Measurements from ENCODE around the gene CCL17. TPM values are rescaled to one million over a fixed set of nuclear protein-coding genes. Genes with fewer than 3 reads are reported as not detected.
"Not testable (repeated sequence)": the region's sequence is repeated elsewhere in the genome, so short reads cannot be mapped to it uniquely, and the experiment has no call there.

The CCL17 gene
- polyA plus RNA-seq, 1 donor = 0.30 TPM

GRCh38 chr16:57396786-57397185 lies 7.8 kb upstream of the CCL17 start:
- Histone ChIP-seq H3K27ac (ENCODE audit: low read length) (no peak overlapping the region), H3K4me1 (ENCODE audit: control insufficient read depth, insufficient read depth, low read length) (peaks cover 5% of the 10 kb centered on the region), H3K4me3 (ENCODE audit: low read length) (no peak overlapping the region), H3K9me3 (ENCODE audit: control insufficient read depth, low read depth, low read length) (peaks cover 2% of the 10 kb centered on the region), H3K27me3 (ENCODE audit: control insufficient read depth, insufficient read depth, low read length) (no peaks in the 10 kb centered on the region), H3K36me3 (ENCODE audit: control insufficient read depth, insufficient read depth, low read length) (no peaks in the 10 kb centered on the region)
- 100% methylated on average over 2 of the region's 4 CpGs for WGBS (ENCODE audit: insufficient coverage, low lambda C conversion rate)
- DNase-seq = no peak

DNA sequence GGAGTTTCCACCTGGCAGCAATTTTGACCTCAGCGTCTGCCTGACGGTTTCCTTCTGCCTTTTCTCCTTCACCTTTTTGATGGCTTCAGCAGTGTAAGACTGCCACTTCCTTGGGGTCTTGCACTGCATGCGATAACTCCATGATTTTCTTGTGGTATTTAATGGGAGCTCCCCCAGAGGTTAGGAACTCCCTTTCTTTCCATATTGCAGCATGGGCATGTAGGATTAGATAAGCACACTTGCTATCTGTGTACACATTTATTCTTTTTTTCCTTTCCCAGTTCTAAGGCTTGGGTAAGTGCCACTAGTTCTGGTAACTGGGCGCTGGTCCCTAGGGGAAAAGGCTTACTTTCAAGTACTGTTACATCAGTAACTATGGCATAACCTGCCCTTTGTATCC lies 7.1 kb upstream of the CCL17 start:
- WGBS (ENCODE audit: insufficient coverage, low lambda C conversion rate) = no CpG with 5 or more reads among the region's 4 CpGs

DNA sequence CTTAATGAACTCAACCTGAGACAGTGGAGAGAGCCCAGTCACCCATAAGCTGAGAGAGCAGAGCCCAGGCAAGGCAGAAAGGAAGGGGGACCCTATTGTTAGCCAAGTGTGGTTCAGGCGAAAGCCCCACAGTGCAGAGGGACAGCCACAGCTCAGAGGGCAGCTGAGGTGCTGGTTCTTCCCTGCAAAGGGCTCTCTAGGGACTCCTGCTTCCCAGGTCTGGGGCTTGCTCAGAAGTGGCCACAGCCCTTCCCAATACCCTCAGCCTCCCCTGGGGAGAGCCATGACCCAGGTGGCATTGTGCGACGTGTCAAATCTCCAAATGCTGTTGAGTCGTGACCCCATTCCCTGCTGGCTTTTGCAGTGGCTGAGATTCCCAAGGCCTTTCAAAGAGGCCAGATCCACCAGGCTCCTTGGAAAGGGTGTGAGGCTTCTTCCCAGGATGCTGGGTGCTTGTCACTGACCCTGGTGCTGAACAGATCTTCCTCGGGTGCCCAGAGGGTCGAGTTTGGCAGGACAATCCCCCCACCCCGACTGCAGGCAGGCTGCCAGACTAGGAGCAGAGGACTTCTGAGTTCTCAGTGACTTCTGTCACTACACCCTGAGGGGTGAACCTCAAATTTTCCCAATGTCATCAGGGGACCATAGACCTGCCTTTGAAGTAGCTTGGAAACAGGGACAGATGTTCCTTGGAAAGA lies 2.5 kb upstream of the CCL17 start:
- Histone ChIP-seq H3K27me3 (ENCODE audit: control insufficient read depth, insufficient read depth, low read length) (no peaks in the 10 kb centered on the region), H3K9me3 (ENCODE audit: control insufficient read depth, low read depth, low read length) (no peaks in the 10 kb centered on the region), H3K4me1 (ENCODE audit: control insufficient read depth, insufficient read depth, low read length) (no peaks in the 10 kb centered on the region), H3K4me3 (ENCODE audit: low read length) (no peak overlapping the region), H3K36me3 (ENCODE audit: control insufficient read depth, insufficient read depth, low read length) (no peaks in the 10 kb centered on the region), H3K27ac (ENCODE audit: low read length) (no peak overlapping the region)
- no CpG with 5 or more reads among the region's 7 CpGs for WGBS (ENCODE audit: insufficient coverage, low lambda C conversion rate)
- DNase-seq = no peak

More for the DNA sequence above, 7.1 kb upstream of the CCL17 start:
- not testable (repeated sequence) for H3K36me3 ChIP-seq (ENCODE audit: control insufficient read depth, insufficient read depth, low read length); H3K27ac ChIP-seq (ENCODE audit: low read length); H3K27me3 ChIP-seq (ENCODE audit: control insufficient read depth, insufficient read depth, low read length); H3K9me3 ChIP-seq (ENCODE audit: control insufficient read depth, low read depth, low read length); H3K4me1 ChIP-seq (ENCODE audit: control insufficient read depth, insufficient read depth, low read length); H3K4me3 ChIP-seq (ENCODE audit: low read length); DNase-seq

- Histone ChIP-seq H3K27ac (ENCODE audit: low read length) (no peak overlapping the region), H3K4me3 (ENCODE audit: low read length) (no peak overlapping the region), H3K4me1 (ENCODE audit: control insufficient read depth, insufficient read depth, low read length) (no peaks in the 10 kb centered on the region), H3K9me3 (ENCODE audit: control insufficient read depth, low read depth, low read length) (no peaks in the 10 kb centered on the region), H3K27me3 (ENCODE audit: control insufficient read depth, insufficient read depth, low read length) (no peaks in the 10 kb centered on the region), H3K36me3 (ENCODE audit: control insufficient read depth, insufficient read depth, low read length) (no peaks in the 10 kb centered on the region)
- WGBS (ENCODE audit: insufficient coverage, low lambda C conversion rate) = no CpG with 5 or more reads among the region's 3 CpGs
- DNase-seq = peak in 1 of 2 donors; percentile 73
Measured at GRCh38 chr16:57405097-57405496, 530 bp downstream of the CCL17 start.

GRCh38 chr16:57406881-57407280 lies 2.3 kb downstream of the CCL17 start:
- no peaks in the 10 kb centered on the region for H3K36me3 ChIP-seq (ENCODE audit: control insufficient read depth, insufficient read depth, low read length)
- 100% methylated on average over 1 of the region's 2 CpGs for WGBS (ENCODE audit: insufficient coverage, low lambda C conversion rate)
- no peaks in the 10 kb centered on the region for H3K27me3 ChIP-seq (ENCODE audit: control insufficient read depth, insufficient read depth, low read length)
- H3K4me3 ChIP-seq (ENCODE audit: low read length) = no peak overlapping the region
- no peaks in the 10 kb centered on the region for H3K9me3 ChIP-seq (ENCODE audit: control insufficient read depth, low read depth, low read length)
- H3K27ac ChIP-seq (ENCODE audit: low read length) = no peak overlapping the region
- no peak for DNase-seq
- H3K4me1 ChIP-seq (ENCODE audit: control insufficient read depth, insufficient read depth, low read length) = no peaks in the 10 kb centered on the region

DNA sequence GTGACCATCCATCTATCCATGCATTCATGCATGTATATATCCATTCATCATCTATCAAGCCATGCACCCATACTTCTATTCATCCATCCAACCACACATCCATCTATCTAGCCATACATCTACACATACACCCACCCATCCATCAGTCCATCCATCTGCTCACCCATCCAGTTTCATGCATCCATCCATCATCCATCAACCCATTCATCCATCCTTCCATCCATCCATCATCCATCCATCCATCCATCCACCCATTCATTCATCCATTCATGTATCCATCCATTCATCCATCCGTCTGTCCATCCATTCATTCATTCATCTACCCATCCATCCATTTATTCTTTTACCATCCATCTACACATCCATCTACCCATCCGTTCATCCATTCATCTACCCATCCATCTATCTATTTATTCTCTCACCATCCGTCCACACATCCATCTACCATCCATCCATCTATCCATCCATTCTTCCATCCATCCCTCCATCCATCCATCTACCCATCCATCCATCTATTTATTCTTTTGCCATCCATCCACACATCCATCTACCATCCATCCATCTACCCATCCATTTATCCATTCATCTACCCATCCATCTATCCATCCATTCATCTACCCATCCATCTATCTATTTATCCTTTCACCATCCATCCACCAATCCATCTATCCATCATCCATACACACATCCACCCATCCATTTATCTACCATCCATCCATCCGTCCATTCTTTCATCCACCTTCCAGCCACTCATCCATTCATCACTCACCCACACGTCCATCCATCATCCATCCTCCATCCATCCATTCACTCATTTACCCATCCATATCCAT lies 3.2 kb downstream of the CCL17 start:
- no peaks in the 10 kb centered on the region for H3K36me3 ChIP-seq (ENCODE audit: control insufficient read depth, insufficient read depth, low read length)
- WGBS (ENCODE audit: insufficient coverage, low lambda C conversion rate) = 87% methylated on average over 5 of the region's 5 CpGs
- no peaks in the 10 kb centered on the region for H3K4me1 ChIP-seq (ENCODE audit: control insufficient read depth, insufficient read depth, low read length)
- H3K27ac ChIP-seq (ENCODE audit: low read length) = no peak overlapping the region
- H3K27me3 ChIP-seq (ENCODE audit: control insufficient read depth, insufficient read depth, low read length) = no peaks in the 10 kb centered on the region
- no peak overlapping the region for H3K4me3 ChIP-seq (ENCODE audit: low read length)
- no peaks in the 10 kb centered on the region for H3K9me3 ChIP-seq (ENCODE audit: control insufficient read depth, low read depth, low read length)
- DNase-seq = no peak

DNA sequence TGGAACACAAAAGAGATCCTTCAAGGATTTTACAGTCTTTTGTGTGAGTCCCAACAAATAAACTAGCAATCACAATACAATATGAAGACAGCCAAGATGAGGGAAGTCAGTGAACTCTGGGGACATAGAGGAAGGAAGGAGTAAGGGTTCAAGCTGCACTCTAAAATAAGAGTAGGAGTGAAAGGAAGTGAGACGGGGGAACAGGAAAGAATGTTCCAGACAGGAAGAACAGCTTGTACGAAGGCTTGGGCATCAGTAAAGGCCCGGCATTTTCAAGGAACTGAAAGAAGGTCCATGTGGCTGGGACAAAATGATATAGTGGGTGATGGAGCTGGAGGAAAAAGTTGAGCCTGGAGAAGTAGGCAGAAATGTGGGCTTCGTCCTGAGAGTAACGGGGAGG lies 4.5 kb downstream of the CCL17 start:
- no peak overlapping the region for H3K27ac ChIP-seq (ENCODE audit: low read length)
- no peaks in the 10 kb centered on the region for H3K9me3 ChIP-seq (ENCODE audit: control insufficient read depth, low read depth, low read length)
- H3K4me1 ChIP-seq (ENCODE audit: control insufficient read depth, insufficient read depth, low read length) = no peaks in the 10 kb centered on the region
- no peaks in the 10 kb centered on the region for H3K27me3 ChIP-seq (ENCODE audit: control insufficient read depth, insufficient read depth, low read length)
- H3K4me3 ChIP-seq (ENCODE audit: low read length) = no peak overlapping the region
- 86% methylated on average over 2 of the region's 5 CpGs for WGBS (ENCODE audit: insufficient coverage, low lambda C conversion rate)
- H3K36me3 ChIP-seq (ENCODE audit: control insufficient read depth, insufficient read depth, low read length) = no peaks in the 10 kb centered on the region
- DNase-seq = no peak

- no peaks in the 10 kb centered on the region for H3K9me3 ChIP-seq (ENCODE audit: control insufficient read depth, low read depth, low read length)
- H3K4me3 ChIP-seq (ENCODE audit: low read length) = no peak overlapping the region
- H3K27ac ChIP-seq (ENCODE audit: low read length) = no peak overlapping the region
- H3K4me1 ChIP-seq (ENCODE audit: control insufficient read depth, insufficient read depth, low read length) = no peaks in the 10 kb centered on the region
- DNase-seq = no peak
- no CpG with 5 or more reads among the region's 14 CpGs for WGBS (ENCODE audit: insufficient coverage, low lambda C conversion rate)
- H3K27me3 ChIP-seq (ENCODE audit: control insufficient read depth, insufficient read depth, low read length) = no peaks in the 10 kb centered on the region
- H3K36me3 ChIP-seq (ENCODE audit: control insufficient read depth, insufficient read depth, low read length) = no peaks in the 10 kb centered on the region
Measured at GRCh38 chr16:57409870-57410587, 5.5 kb downstream of the CCL17 start.

- no peaks in the 10 kb centered on the region for H3K36me3 ChIP-seq (ENCODE audit: control insufficient read depth, insufficient read depth, low read length)
- peaks cover 3% of the 10 kb centered on the region for H3K4me1 ChIP-seq (ENCODE audit: control insufficient read depth, insufficient read depth, low read length)
- H3K4me3 ChIP-seq (ENCODE audit: low read length) = no peak overlapping the region
- DNase-seq = no peak
- H3K9me3 ChIP-seq (ENCODE audit: control insufficient read depth, low read depth, low read length) = no peaks in the 10 kb centered on the region
- H3K27ac ChIP-seq (ENCODE audit: low read length) = no peak overlapping the region
- WGBS (ENCODE audit: insufficient coverage, low lambda C conversion rate) = no CpG with 5 or more reads among the region's 12 CpGs
- no peaks in the 10 kb centered on the region for H3K27me3 ChIP-seq (ENCODE audit: control insufficient read depth, insufficient read depth, low read length)
Measured at GRCh38 chr16:57411362-57411976, 6.9 kb downstream of the CCL17 start.

- Histone ChIP-seq H3K4me1 (ENCODE audit: control insufficient read depth, insufficient read depth, low read length) (peaks cover 9% of the 10 kb centered on the region), H3K4me3 (ENCODE audit: low read length) (no peak overlapping the region), H3K27ac (ENCODE audit: low read length) (no peak overlapping the region), H3K36me3 (ENCODE audit: control insufficient read depth, insufficient read depth, low read length) (no peaks in the 10 kb centered on the region), H3K27me3 (ENCODE audit: control insufficient read depth, insufficient read depth, low read length) (no peaks in the 10 kb centered on the region), H3K9me3 (ENCODE audit: control insufficient read depth, low read depth, low read length) (no peaks in the 10 kb centered on the region)
- no CpG with 5 or more reads among the region's 9 CpGs for WGBS (ENCODE audit: insufficient coverage, low lambda C conversion rate)
- no peak for DNase-seq
Measured at GRCh38 chr16:57412584-57412983, 8.0 kb downstream of the CCL17 start.
